Dedifferentiated amniotic fluid mesenchymal stem cell (primary cell): ENCODE results near the gene CLCN2.

Experiments
- DNase-seq: peaks from one replicate; pipeline ENCODE4 v3.0.0-alpha.2; 2016; ENCODE audit errors: extremely low spot score

CLCN2 gene

DNA sequence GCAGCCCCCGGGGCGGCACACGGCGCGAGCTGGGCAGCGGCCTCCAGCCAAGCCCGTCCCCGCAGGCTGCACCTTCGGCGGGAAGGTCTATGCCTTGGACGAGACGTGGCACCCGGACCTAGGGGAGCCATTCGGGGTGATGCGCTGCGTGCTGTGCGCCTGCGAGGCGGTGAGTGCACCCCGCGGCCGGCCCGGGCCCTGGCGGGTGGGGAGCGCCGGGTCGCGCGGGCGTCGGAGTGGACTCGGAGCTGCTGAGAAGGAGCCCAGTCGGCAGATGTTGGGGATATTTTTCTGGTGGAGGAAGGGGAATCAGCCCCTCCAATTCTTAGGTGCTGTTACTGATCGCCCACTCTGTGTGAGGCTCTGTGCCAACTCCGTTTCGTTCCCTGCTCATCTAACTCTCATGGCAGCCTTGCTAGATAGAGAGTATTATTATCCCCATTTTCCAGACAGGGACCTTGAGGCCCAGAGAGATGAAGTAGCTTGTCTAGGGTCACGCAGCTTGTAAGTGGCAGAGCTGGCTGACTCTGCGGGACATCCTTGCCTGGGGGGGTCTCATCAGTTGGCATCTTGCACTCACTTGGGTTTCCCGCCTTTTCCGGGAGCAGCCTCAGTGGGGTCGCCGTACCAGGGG is 19.3 kb upstream of the CLCN2 start:
- DNase-seq = no peak

DNA sequence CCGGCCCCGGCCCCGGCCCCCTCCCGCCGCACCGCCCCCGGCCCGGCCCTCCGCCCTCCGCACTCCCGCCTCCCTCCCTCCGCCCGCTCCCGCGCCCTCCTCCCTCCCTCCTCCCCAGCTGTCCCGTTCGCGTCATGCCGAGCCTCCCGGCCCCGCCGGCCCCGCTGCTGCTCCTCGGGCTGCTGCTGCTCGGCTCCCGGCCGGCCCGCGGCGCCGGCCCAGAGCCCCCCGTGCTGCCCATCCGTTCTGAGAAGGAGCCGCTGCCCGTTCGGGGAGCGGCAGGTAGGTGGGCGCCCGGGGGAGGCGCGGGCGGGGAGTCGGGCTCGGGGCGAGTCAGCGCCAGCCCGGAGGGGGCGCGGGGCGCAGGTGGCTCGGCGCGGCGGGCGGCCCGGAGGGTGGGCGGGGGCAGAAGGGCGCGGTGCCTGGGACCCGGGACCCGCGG is 18.8 kb upstream of the CLCN2 start:
- DNase-seq = no peak

DNA sequence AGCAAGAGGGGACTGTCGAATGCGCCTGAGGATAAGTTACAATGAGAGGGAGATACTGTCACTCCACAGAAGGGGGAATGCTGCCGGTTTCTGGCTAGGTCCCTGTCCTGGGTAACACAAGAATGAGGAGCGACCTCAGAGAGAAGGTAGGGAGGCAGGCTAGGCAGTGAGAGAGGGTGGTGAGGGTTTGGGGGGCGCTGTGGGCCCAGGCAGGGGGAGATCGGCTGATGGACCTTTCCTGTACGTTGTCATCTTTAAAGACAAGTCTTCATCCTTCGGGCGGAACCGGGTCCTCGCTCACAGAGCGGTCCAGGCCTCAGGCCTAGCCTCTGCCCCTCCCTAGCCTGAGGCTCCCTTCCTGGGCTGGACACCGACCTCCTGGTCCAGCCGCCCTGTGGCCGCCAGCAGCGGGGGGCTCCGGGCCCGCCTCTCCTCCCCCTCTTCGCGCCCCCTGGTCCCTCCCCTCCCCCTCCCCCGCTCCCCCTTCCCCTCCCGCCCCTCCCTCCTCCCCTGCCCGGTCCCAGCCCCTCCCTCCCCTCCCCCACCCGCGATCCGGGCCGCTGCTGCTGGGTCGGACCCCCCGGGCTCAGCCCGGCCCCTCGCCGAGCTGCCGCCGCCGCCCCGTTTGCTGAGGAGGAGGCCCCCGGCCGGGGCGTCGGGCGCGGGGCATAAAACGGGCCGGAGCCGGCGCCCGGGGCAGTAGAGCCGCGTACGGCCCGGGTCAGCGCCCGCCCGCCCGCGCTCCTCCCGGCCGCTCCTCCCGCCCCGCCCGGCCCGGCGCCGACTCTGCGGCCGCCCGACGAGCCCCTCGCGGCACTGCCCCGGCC is 18.2 kb upstream of the CLCN2 start, which contains the start of gene CHRD:
Gene CHRD, plus strand, starts transcription at position 697 of the 827 bp plus-strand sequence. CDS start 265 bp downstream, outside the sequence.
- DNase-seq = no peak

DNA sequence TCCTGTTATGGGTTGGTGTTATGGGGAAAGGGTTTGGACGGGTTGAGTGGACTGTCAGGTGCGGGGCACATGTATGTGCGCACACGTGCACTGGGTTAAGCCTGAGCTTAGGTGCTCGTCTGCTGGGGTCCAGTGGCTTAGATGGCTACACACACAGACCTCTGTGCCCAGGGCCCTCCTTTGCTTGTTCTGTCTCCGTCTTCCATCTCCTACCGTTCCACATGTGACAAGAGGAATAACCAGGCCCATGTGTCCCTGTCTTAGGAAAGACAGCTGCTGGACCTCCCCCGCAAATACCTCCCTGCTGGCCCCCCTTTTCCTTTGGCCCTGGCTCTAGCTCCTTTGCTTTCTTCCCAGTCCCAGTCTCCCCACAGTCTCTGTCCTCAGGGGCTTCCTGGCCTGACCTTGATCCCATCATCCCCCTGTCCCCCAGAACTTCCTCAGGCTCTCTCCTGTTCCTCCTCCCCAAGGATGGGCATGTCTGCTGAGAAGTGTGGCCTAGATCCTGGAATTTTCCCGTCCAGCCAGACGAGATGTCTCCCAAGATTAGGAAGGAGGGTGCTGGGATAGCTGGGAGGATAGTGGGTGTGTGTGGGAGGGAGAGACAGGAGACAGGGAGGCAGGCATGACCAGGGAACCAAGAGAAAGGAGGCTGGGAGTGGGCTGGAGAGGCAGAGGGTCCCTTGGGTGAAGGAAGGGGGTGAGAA is 17.4 kb upstream of the CLCN2 start:
- no peak for DNase-seq

DNA sequence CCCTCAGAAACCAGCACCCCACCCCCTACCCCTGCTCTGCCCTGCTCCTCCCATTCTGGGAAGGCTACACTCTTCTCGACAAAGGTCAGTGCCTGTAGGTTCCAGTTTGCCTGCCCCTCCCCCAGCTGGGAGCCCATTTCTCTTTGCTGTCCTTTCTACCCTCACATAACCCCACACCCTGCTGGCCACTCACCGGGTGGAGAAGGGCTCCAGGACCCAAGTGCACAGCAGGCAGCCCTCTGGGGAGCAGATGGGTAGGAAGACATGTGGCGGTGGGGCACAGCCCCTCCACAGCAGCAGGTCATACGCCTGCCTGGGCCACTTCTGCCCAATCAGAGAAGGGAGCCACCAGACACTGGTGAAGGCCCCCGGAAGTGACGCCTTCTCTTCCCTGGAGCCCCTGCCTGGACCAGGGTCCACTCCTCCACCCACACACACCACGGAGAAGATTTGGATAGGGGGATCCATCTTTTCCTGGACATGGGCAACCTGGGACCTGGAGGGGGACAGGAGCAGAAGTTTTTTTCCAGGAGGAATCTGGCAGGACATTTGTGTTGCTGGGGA is 16.6 kb upstream of the CLCN2 start, which contains the start of gene THPO:
Gene THPO, minus strand, starts transcription at position 326 of the 564 bp plus-strand sequence. CDS start 1,948 bp downstream, outside the sequence.
- DNase-seq = no peak

DNA sequence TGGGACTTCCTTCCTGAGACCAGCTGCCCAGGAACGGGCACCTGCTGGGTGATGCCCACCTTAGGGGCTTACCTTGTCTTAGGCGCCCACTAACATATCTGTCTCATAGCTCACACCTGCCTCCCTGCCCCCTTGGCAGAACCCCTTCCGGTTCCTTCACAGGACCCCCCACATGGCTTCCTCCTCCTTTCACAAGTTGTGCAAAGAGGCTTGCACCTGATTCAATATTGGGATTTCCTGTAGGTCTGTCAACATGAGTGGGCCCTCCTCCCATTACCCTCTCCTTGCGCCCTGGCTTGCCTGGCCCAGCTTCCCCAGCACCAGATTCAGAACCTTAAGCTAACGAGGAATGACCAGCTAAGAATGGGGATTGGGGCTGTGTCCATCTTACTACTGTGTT is 16.0 kb upstream of the CLCN2 start:
- no peak for DNase-seq

DNA sequence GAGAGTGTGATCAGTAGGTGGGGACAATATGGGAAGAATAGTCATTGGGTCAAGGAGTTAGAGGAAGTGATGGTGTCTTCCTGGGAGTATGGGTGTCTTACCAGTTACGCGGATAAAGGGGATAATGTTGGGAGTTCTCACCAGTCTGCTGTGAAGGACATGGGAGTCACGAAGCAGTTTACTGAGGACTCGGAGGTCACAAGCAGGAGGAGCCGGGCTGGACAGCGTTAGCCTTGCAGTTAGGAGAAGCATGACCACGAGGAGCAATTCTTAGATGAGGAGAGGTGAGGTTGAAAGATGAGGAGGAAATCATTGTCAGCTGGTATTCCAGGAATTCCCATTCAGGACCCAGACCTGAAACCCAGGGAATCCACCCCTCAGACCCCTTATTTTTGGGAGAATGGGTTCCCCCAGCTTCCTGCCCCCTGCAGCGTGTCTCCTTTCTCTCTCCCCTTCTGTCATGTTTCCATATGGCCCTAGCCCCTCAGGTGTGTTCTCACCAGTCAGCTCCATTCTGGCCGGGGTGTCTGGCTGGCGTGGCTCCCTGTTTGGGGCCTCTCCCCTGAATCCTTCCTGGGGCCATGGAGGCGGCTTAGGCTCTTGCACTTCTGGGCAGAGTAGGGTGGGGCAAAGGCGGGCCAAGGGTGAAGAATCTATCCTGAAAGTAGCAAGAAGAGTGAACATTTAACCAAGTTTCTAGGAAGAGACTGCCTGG is 14.5 kb upstream of the CLCN2 start:
- DNase-seq = no peak

DNA sequence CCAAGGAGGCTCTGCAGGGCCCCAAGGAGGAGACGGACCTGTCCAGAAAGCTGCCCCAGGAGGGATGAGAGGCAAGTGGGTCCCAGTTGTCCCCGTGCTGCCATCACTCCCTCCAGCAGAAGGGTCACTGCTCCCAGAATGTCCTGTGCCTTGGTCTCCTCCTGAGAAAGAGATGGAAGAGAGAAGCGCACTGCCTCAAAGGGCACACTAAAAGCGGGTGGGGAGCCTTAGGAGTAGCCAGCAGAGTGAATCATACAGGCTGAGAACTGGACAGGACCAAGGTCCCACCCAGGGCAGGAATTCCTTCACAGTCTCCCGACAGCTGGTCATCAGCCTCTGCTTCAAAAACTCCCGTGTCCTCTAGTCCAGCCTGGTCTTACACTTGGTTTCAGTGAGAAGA is 12.0 kb upstream of the CLCN2 start:
- peak; percentile 47 for DNase-seq

DNA sequence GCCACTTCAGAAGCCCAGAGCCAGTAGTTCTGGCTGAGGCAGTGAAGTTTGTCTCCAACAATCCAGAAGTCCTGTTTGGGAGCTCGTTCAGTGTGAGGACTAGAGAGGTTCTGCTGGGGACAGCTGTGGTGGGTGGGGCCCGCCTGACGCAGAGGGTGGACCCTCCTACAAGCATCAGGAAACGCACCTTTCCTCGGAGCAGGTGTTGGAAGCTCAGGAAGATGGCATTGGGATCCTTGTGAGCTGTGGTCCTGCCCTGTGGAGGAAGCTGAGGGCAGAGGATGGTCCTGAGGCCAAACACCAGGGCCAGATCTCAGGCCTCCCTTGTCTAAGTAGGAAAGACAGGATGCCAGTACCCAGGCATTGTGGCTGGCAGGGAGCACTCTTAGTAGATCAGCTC is 11.5 kb upstream of the CLCN2 start:
- DNase-seq = no peak

DNA sequence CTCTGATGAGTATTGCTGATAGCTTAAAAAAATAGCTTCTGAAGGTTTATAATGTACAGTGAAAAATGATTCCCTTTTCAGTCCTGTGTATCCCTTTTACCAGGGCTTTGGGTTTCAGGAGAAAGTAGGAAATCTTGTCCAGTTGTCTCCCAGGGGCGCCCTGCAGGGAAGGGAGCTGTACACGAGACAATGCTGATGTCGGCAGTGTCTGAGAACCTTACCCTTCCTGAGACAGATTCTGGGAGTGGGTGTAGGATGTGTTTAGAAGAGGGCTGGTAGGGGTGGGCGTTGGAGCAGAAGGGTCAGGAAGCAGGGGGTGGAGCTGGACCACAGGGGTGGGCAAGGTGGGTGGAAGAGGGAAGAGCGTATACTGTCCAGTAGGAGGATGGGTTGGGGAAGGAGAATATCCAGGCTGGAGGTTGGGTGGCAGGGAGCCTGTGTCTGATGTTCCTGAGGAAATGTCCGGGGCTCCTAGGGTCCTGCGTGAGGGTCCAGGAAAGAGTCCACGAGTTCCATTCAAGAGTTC is 11.0 kb upstream of the CLCN2 start:
- no peak for DNase-seq

DNA sequence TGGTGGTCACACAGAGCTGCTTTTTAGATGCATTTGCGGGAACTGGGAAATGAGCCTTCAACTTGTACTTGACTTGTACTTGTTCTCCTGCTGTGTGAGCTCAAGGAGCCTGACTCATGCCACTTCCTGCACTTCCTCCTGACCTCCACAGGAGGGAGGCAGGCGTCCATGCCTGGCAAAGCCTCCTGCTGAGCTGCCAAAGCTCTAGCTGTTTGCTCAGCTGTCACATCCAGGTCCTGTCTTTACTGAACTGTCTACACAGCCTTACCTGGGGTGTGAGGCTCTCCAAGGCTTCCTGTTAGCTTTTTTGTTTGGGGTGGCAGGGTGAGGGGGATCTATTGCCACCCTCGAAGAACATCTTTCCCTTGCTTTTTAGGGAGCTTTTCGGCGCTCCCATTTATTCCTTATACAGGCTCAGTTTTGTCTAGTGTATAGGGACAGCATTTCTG is 10.2 kb upstream of the CLCN2 start:
- DNase-seq = peak; percentile 76

DNA sequence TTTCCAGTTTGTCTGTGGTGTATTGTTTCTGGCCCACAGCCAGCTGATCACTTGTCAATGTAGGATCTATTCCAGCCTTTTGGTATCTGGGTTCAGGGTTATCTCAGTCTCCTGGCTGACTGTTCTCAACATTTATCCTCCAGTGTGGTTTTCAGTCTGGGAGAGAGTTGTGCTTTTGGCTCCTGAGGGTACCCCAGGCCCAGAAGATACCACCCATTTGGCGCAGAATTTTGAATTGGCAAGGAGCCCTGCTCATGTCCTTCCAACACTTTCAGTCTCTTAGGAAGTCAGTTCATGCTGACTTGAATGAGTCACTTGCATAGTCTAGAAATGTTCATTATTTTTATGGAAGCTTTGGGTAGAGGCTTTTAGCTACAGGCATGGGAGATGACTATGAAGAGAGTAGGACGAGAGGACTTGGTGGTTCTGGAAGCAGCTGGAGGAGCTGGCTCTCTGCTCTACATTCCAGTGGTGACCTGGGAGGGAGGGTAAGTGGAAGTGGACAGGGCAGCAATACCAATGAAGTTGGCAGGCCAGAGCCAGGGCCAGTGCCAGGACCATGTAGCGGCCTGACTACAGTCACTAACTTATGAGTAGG is 7.3 kb upstream of the CLCN2 start:
- DNase-seq = peak; percentile 34

DNA sequence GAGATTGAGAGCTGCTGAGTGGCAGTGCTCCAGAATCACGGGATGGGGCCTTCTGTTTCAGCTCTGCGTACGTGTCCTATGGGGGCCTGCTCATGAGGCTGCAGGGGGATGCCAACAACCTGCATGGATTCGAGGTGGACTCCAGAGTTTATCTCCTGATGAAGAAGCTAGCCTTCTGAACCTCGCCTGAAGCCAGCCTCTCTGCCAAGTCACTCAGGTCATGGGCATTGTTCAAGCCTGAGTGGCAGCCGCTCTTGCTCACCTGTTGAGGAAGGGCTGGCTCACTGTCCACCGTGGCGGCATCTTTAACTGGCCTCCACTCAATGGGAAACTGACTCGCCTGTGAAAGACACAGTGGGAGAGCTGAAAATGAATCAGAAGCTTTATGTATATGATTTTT is 6.7 kb upstream of the CLCN2 start:
- DNase-seq = no peak

DNA sequence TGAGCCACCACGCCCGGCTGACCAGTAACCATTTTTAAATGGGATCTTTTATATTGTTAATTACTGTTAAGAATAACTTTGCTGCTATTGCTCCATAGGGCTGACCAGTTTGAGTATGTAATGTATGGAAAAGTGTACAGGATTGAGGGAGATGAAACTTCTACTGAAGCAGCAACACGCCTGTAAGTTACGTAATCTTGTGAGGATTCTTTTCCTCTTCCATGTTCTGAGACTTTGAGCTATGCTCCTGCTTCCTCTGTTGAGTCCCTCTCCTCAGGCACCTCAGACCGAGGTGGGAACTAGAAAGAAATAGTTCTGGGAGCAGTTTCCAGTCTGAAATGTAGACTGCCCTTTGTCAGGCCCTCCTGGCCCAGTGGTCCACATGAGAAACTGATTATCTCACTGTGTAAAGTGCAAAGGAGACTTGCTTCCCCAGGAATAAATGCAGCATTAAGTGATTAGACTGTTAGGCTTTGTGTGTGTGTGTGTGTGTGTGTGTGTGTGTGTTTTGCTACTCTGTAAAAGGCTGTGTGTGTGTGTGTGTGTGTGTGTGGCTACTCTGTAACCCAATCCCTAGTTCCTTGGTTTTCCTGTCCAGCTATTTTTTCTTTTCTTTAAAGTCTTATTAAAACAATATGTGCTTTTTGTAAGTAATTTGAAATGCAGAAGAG is 5.3 kb upstream of the CLCN2 start:
- peak; percentile 77 for DNase-seq

DNA sequence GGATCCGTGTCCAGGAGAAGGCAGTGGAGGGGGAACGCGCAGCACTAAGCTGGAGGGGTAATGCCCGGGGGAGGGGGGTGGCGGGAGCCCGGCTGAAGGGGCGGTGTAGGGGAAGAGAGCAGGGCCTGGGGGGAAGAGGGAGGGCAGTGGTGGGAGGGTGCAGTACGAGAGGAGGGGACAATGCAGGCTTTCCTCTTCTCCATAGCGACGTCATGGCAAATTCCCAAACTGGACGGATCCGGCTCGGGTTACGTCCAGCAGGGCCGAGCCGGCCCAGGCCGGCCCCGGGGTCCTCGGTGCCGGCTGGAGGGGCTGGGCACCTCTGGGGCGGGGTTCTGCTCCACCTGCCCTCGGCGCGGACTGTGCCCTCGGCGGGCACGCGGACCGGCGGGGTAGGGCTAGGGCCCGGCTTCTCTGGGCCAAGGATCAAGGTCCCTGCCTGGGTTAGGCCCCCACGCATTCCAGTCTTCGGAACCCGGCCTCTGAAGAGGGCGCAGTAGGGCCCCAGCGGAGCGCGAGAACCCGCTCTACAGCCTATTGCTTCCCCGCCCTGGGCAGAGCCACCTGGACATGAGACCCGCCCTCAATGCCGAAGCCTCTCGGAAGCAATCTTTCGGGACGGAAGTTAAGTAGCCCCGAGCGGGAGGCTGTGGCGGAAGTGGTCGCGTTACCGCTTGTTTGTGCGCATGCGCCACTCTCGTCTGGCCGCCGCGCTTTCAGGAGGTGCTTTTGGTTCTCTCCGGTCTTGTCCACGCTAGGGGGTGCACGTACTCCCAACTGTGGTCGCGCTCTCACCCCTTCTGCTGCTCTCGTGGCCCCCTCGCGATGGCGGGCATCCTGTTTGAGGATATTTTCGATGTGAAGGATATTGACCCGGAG is 1.5 kb upstream of the CLCN2 start:
- peak; percentile 95 for DNase-seq

DNA sequence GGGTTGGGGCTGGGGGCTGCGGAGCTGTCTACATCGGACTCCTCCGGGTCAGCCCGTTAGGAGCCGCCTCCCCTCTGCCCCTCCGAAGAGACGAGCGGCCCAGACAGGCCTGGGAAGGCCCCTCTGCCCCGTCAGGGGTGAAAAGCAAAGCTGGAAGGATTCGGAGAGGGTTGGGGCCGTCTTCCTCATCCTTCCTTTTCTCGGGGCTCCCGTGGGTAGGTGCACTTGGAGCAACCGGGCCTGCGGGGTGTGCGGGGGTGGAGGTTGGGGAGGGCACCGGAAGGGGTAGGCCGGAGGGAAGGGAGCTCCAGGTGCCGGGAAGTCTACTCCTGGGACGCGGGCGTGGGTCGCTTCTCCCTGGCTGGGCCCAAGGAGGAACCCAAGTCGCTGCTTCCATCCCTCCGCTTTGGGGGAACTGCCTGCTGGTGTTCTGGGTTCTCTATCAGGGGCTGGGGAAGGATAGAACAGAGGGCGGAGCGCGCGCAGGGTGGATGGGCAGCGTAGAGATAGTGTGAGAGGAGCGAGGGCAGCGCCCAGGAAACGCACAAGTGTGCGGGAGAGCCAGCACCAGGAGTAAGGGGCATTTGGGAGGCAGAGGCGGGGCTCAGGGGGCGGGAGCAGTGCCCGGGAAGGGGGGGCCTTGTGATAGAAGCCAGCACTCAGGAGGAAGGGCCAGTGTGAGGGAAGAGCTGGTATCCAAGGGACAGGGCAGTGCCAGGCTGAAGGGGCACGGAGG is 695 bp upstream of the CLCN2 start:
- peak; percentile 59 for DNase-seq

DNA sequence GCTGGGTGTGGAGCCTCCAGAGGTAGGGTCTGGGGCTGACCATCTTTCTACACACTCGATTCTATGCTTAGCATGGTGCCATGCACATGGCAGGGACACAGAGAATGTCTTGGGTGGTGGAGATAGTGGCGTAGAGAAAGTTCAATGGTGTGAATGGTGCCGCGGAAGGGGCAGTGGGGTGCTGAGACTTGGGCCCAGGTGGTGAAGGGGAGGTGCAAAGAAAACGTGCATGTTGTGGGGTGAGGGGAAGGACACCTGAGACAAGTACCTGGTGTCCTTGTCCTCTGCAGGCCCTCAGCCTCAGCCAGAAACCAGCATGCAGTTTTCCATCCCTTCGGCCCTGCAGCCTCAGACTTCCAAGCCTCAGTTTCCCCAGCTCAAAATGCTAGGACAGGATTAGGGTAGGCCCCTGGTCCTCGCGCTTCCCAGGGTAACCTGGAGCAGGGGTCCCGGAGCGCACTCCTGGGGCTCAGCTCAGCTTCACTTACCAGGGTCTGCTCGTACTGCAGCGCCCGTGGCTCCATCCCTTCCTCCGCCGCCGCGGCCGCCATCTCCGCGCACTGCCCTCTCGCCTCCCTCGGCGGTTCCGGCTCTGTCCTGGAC is 375 bp downstream of the CLCN2 start:
- DNase-seq = no peak
